IPS DF 6.9 (cell line): Measurements from ENCODE around the gene MAML3.

Source experiments
- DNase-seq: peaks from one replicate; pipeline ENCODE4 v3.0.0-alpha.2; 2013; ENCODE audit warnings: low read depth, low spot score
- H3K27ac ChIP-seq: one replicate; pipeline ENCODE4 v1.5.1; 2013; ENCODE audit warnings: low read length, control low read depth
- H3K27me3 ChIP-seq: 2 replicates; pipeline ENCODE4 v1.6.1; 2013; ENCODE audit warnings: mild to moderate bottlenecking, low read length; ENCODE audit not compliant: control insufficient read depth, insufficient read depth
- H3K36me3 ChIP-seq: 2 replicates; pipeline ENCODE4 v1.6.1; 2013; ENCODE audit warnings: low read length; ENCODE audit not compliant: control insufficient read depth, insufficient read depth
- H3K4me1 ChIP-seq: 2 replicates; pipeline ENCODE4 v1.6.1; 2013; ENCODE audit warnings: low read length; ENCODE audit not compliant: control insufficient read depth, insufficient read depth
- H3K4me3 ChIP-seq: 2 replicates; pipeline ENCODE4 v1.5.1; 2013; ENCODE audit warnings: mild to moderate bottlenecking, low read length
- H3K9me3 ChIP-seq: 2 replicates; pipeline ENCODE4 v1.6.1; 2013; ENCODE audit warnings: low read length, inconsistent platforms; ENCODE audit not compliant: control insufficient read depth, insufficient read depth
- WGBS: extraction: QIAGEN DNeasy Blood & Tissue Kit; methylation state at CpG from one replicate; pipeline ENCODE4 v1.1.7; 2013; ENCODE audit warnings: mixed read lengths, missing lambda C conversion rate; ENCODE audit not compliant: insufficient read length, insufficient coverage; 5-methylcytosine and 5-hydroxymethylcytosine counted together

Gene MAML3

DNA sequence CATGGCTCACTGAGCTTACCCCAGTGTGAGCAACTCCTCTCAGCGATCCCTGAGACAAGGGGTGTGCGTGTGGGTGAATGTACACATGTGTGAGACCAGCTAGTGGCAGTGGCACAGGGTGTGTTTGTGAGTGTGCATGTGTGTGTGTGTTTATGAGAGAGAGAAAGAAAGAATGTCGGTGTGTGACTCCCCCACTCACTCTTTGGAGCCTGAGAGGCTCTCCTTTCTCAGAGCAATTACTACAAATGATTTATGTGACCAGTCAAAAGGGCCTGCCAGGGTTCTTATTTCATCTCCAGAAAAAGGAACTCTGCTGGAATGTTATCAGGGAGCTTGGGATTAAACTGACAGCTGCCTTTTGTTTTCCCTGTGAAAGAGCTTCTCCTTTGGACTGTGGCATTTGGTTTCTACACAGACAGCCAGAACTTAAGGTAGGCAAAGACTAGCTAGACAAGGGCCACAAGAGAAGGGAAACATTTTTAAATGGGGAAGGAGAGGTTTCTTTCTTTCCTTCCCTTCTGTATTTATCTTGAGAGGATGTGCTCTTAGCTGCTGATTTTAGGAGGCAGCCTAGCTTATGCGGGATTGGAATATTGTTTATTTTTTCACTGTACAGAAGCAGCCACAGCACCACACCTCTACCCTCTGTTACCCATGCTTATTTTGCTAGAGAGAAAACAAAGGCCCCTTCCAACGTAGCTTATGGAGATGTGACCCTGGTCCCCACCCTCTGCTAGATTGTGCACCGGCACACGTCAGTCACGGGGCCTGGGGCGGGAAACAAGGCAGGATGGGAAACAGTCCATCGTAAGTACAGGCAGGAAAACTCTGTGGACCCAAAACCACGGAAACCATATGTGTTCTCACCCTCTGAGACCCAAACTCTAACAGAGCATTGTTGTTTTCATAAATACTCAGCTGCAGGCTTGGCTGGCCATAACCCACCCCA is 344.9 kb downstream of the MAML3 start:
- no peak for DNase-seq
- Histone ChIP-seq H3K4me1 (no peaks in the 10 kb centered on the region), H3K27me3 (no peaks in the 10 kb centered on the region), H3K9me3 (no peaks in the 10 kb centered on the region), H3K4me3 (no peak overlapping the region), H3K36me3 (no peaks in the 10 kb centered on the region), H3K27ac (no peak overlapping the region)
- no CpG with 5 or more reads among the region's 11 CpGs for WGBS

DNA sequence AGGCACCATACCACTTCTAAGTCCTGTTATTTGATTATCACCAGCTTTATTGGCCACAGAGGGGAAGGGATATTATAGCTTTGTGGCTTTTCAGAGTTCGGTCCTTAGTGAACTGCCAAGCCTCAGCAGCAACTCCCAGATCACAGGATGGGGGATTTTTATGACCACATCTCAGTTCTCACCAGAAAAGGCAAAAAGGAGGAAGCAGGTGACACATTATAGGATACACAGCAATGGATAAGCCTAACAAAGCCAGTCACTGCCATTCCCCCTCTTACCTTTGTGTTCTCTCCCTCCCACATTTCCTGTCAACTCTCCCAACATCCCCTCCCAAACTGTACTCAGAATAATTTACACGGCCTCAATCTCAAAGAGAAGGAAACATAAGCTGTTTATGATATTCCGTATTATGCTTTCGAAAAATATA is 345.6 kb downstream of the MAML3 start:
- no peak for DNase-seq
- no CpG with 5 or more reads among the region's 4 CpGs for WGBS
- Histone ChIP-seq H3K4me1 (no peaks in the 10 kb centered on the region), H3K36me3 (no peaks in the 10 kb centered on the region), H3K4me3 (no peak overlapping the region), H3K27ac (no peak overlapping the region), H3K27me3 (no peaks in the 10 kb centered on the region), H3K9me3 (no peaks in the 10 kb centered on the region)

DNA sequence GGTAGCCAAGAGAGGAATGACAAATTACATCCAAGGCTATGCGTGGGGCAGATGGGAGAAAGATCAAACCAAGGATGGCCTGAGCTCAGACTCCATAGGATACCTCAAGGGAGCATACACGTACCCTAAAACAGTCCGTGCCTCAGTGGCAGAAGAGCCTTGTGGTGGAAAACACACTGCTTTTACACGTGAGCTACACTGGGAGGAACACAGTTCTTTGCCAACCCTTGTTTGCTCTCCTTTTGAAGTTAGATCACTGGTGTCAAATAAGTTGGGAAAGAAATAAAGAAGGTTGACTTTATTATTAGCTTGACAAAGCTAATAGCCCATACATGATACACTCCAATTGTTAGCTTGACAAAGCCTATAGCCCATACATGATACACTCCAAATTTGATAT is 346.5 kb downstream of the MAML3 start:
- no peak overlapping the region for H3K27ac ChIP-seq
- H3K36me3 ChIP-seq: no peaks in the 10 kb centered on the region
- DNase-seq: no peak
- no peaks in the 10 kb centered on the region for H3K9me3 ChIP-seq
- no peak overlapping the region for H3K4me3 ChIP-seq
- no peaks in the 10 kb centered on the region for H3K4me1 ChIP-seq
- no peaks in the 10 kb centered on the region for H3K27me3 ChIP-seq
- no CpG with 5 or more reads among the region's 4 CpGs for WGBS

DNA sequence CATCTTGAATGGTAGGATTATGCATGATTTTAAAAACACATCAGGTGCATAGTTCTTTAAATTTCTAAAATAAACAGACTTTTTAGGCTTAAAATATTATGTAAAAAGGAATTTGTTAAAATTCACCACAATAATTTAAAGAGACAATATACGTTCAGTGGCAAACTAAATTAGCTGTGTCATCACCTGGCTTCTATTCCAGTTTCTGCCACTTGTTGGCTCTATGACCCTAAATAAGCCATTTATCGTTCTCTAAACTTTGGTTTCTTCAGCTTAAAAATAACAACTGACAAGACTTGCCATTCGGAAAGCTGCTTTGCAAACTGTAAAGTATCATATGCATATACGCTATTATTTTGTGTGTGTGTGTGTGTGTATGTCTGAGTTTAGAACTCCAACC is 347.1 kb downstream of the MAML3 start:
- no peak for DNase-seq
- no peak overlapping the region for H3K4me3 ChIP-seq
- no peaks in the 10 kb centered on the region for H3K4me1 ChIP-seq
- no peak overlapping the region for H3K27ac ChIP-seq
- H3K9me3 ChIP-seq: no peaks in the 10 kb centered on the region
- H3K27me3 ChIP-seq: no peaks in the 10 kb centered on the region
- H3K36me3 ChIP-seq: no peaks in the 10 kb centered on the region
- no CpG with 5 or more reads among the region's 4 CpGs for WGBS

DNA sequence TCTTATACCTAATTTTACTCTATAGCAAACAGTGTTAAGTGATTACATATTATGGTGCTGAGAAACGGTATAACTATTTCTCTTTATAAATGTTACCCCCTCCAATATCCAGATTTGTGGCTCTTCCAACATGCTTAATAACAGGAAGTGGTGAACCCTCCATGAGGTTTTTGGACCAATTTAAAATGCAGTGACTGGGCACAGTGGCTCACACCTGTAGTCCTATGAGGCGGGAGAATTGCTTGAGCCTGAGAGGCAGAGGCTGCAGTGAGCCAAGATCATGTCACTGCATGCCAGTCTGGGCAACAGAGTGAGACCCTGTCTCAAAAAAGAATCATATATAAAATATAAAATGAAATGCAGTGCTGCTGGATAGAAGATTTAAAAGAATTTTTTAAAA is 351.1 kb downstream of the MAML3 start:
- Histone ChIP-seq H3K9me3 (no peaks in the 10 kb centered on the region), H3K27me3 (no peaks in the 10 kb centered on the region), H3K36me3 (no peaks in the 10 kb centered on the region), H3K4me3 (no peak overlapping the region), H3K4me1 (no peaks in the 10 kb centered on the region), H3K27ac (no peak overlapping the region)
- no peak for DNase-seq
- WGBS: no CpG with 5 or more reads among the region's 2 CpGs

DNA sequence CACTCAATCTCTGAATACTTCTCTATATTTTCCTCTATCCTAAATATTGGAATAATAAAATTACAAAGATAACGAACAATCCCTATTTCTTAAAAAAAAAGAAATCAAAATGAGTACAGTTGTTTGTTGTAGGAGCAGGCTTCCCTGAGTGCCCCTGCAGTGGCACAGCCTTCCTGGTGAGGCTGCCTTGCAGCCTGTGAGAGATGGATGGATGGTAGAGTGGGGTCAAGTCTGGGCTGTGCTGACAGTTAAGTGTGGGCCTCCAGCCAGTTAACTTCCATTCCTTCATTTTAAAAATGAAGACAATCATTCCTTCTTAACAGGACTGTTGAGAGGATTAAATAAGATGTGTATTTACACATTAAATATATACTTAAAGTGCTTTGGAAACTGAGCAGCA is 351.5 kb downstream of the MAML3 start:
- no peaks in the 10 kb centered on the region for H3K36me3 ChIP-seq
- WGBS: no CpG with 5 or more reads among the region's 1 CpG
- DNase-seq: no peak

DNA sequence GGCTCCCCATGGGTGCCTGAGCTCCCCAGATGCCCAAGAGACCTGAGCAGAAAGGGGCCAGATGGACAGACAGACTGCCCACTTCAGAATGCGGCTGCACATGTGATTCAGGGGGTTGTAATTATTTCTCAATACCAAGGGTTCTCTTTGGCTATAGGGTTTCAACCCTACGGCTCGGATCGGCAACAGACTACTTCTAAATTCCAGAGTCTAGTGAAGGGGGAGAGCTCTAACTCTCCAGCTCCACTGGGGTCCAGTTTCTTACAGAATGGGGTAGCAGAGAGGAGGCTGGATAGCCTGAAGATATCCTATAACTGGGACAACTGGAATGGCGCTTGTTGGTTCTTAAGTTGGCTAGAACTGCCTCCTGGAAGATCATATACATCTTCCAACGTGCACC is 352.1 kb downstream of the MAML3 start:
- DNase-seq: no peak
- H3K36me3 ChIP-seq: no peaks in the 10 kb centered on the region
- no peaks in the 10 kb centered on the region for H3K27me3 ChIP-seq
- H3K27ac ChIP-seq: no peak overlapping the region
- no CpG with 5 or more reads among the region's 6 CpGs for WGBS
- no peaks in the 10 kb centered on the region for H3K9me3 ChIP-seq
- H3K4me3 ChIP-seq: no peak overlapping the region
- H3K4me1 ChIP-seq: no peaks in the 10 kb centered on the region

More for the DNA sequence above, 351.5 kb downstream of the MAML3 start:
- Histone ChIP-seq H3K9me3 (no peaks in the 10 kb centered on the region), H3K4me1 (no peaks in the 10 kb centered on the region), H3K27me3 (no peaks in the 10 kb centered on the region), H3K27ac (no peak overlapping the region), H3K4me3 (no peak overlapping the region)

DNA sequence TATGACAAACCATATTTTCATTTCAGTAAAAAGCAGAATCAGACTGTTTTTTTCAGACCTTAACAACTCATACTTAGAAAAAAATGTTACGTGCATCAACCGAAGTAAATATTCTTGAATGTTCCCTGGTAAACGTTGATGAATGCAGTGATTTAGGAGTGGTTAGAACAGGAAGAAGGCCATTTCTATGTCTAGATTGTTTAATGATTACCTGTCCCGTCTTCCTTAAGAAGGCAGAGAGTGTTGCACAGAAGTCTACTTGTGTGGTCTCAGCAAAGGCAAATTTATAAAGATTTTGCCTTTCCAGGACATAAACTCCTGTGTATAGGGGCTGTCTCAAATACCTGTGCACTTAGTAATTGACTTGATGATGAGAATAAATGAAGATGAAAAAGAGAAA is 353.9 kb downstream of the MAML3 start:
- WGBS: no CpG with 5 or more reads among the region's 4 CpGs
- Histone ChIP-seq H3K4me1 (no peaks in the 10 kb centered on the region), H3K36me3 (no peaks in the 10 kb centered on the region), H3K9me3 (no peaks in the 10 kb centered on the region), H3K27me3 (no peaks in the 10 kb centered on the region), H3K27ac (no peak overlapping the region), H3K4me3 (no peak overlapping the region)
- DNase-seq: no peak

DNA sequence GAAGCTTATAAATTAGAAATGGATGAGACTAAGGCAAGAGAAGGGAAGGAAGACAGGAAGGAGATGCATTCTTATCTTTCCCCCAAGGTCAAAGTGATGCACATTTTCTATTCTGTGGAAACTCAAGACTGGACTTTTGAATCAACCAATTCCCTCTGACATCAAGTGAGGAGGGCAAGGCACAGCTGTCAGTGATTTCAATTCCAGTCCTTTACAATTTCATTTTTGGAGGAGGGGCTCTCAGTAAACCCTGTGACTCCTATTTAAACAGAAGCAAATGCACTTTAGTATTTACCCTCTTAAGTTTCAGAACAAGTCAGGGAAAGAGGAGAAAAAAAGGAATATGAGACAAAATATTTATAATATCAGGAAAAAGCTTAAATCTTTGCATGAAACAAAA is 354.4 kb downstream of the MAML3 start:
- no peak overlapping the region for H3K27ac ChIP-seq

DNA sequence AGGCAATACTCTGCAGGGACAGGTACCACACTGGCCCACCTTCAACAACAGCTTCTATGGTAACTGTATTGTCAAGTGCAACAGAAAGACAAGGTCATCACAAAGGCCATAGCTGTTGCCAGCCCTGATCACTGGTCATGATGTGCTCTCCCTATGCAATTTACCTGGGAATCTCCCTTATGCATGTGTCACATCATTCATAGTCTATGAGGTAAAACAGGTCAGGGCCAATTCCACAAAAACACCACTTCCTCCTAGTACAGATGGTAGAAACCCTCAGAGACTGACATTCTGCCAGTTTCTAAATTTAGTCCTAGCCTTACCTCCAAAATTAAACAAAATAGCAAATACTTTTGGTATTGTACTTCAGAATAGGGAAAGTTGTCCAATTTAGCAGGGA is 355.5 kb downstream of the MAML3 start:
- Histone ChIP-seq H3K36me3 (no peaks in the 10 kb centered on the region), H3K9me3 (no peaks in the 10 kb centered on the region), H3K4me1 (no peaks in the 10 kb centered on the region), H3K4me3 (no peak overlapping the region), H3K27ac (no peak overlapping the region), H3K27me3 (no peaks in the 10 kb centered on the region)
- DNase-seq: no peak

More for the DNA sequence above, 354.4 kb downstream of the MAML3 start:
- no peak overlapping the region for H3K4me3 ChIP-seq
- no peaks in the 10 kb centered on the region for H3K36me3 ChIP-seq
- H3K4me1 ChIP-seq: no peaks in the 10 kb centered on the region
- DNase-seq: no peak
- H3K27me3 ChIP-seq: no peaks in the 10 kb centered on the region
- no peaks in the 10 kb centered on the region for H3K9me3 ChIP-seq

DNA sequence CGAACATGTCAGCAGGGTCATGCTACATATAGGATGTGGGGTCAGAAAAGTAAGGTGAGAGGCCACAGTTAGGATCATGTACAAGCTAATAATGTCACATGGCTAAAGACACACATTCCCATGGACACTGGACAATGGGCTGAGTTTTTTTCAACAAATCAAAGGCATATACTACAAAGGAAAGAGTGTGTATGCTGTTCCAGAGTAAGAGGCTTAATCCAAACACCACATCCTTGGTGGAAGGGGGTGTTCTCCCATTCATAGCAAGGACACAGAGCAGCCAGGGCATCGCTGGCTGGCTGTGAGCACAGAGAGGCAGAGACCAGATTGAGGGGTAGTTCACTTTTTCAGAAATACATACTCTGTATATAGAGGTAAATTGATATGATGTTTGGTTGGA is 356.7 kb downstream of the MAML3 start:
- no CpG with 5 or more reads among the region's 2 CpGs for WGBS
- H3K9me3 ChIP-seq: no peaks in the 10 kb centered on the region
- H3K27ac ChIP-seq: no peak overlapping the region
- H3K4me3 ChIP-seq: no peak overlapping the region
- no peaks in the 10 kb centered on the region for H3K4me1 ChIP-seq
- DNase-seq: no peak
- H3K36me3 ChIP-seq: no peaks in the 10 kb centered on the region
- H3K27me3 ChIP-seq: no peaks in the 10 kb centered on the region
